Measurements from ENCODE around the gene PCDHB9. TPM values are rescaled to one million over a fixed set of nuclear protein-coding genes. Genes with fewer than 3 reads are reported as not detected.
"Not testable (repeated sequence)": the region's sequence is repeated elsewhere in the genome, so short reads cannot be mapped to it uniquely, and the experiment has no call there.

PCDHB9 gene
- total RNA-seq: 1.3 TPM
- long read RNA-seq: 0 reads

DNA sequence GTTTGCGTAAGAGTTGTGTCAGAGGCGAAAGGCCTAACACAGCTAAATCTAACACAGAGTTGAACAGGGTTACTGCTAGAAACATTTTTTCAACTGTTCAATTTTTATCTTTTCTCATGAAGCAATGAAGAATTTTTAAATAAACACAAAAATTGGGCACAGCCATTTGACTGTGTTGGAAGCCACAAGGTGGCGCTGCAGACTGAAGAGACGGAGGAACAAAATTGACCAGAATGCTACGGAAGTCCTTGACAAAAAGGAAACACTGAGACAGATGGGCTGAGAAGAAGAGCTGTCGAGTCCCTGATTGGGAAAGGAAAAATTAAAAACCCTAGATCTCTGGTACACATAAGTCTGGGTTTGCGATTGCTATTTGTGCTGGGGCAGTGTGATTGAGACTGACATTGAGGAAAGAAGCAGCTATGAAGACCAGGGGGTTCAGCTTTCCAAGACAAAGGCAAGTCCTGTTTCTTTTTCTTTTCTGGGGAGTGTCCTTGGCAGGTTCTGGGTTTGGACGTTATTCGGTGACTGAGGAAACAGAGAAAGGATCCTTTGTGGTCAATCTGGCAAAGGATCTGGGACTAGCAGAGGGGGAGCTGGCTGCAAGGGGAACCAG, at the start of gene PCDHB9:
TSS of gene PCDHB9 (plus strand) at position 265 of the 616 bp plus-strand sequence. CDS start at position 423, 158 bp downstream.
- intact Hi-C loops (cut with DNase I): no loop called here
- no peak for DNase-seq (ENCODE audit: low spot score)

DNA sequence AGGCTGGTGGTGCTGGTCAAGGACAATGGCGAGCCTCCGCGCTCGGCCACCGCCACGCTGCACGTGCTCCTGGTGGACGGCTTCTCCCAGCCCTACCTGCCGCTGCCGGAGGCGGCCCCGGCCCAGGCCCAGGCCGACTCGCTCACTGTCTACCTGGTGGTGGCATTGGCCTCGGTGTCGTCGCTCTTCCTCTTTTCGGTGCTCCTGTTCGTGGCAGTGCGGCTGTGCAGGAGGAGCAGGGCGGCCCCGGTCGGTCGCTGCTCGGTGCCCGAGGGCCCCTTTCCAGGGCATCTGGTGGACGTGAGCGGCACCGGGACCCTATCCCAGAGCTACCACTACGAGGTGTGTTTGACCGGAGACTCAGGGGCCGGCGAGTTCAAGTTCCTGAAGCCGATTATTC, 49.6 kb upstream of the PCDHB9 start:
- DNase-seq (ENCODE audit: low spot score); intact Hi-C loops (cut with DNase I): not testable (repeated sequence)

DNA sequence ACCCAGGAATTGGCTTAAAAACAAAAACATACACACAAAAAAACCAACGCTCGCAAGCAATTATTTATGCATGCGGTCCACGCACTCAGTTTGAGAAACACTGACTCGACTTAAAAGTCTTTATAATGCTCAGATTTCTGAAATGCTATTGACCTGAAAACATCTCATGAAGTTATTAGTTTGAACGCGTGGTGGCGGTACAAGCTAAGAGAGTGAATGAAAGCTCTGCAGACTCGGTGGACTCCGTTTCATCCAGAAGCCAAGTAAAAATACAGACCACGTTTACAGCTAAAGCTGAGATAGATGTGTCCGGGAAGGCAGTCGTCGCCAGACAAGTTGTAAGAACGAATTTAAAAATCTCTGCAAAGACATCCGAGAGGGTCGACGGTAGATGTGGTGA, 37.1 kb upstream of the PCDHB9 start, which contains the start of gene PCDHB6:
TSS of gene PCDHB6 (plus strand) at position 246 of the 400 bp plus-strand sequence. CDS start 201 bp downstream, outside the sequence.
- intact Hi-C loops (cut with DNase I): no loop called here
- DNase-seq (ENCODE audit: low spot score): no peak

DNA sequence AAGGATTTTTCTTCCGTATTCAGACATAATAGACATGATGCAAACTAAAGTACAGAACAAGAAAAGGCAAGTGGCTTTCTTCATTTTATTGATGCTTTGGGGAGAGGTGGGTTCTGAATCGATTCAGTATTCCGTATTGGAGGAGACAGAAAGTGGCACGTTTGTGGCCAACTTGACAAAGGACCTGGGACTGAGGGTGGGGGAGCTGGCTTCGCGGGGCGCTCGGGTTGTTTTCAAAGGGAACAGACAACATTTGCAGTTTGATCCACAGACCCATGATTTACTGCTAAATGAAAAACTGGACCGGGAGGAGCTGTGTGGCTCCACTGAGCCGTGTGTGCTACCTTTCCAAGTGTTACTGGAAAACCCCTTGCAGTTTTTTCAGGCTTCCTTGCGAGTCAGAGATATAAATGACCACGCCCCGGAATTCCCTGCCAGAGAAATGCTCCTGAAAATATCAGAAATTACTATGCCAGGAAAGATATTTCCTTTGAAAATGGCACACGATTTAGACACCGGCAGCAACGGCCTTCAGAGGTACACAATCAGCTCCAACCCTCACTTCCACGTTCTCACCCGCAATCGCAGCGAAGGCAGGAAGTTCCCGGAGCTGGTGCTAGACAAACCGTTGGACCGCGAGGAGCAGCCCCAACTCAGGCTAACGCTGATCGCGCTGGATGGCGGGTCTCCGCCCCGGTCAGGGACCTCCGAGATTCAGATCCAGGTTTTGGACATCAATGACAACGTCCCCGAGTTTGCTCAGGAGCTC, 36.6 kb upstream of the PCDHB9 start:
- intact Hi-C loops (cut with DNase I): no loop called here
- DNase-seq (ENCODE audit: low spot score): no peak

GRCh38 chr5:141150993-141151325, 36.0 kb upstream of the PCDHB9 start:
- no peak for DNase-seq (ENCODE audit: low spot score)
- intact Hi-C loops (cut with DNase I): no loop called here

GRCh38 chr5:141151632-141152031, 35.3 kb upstream of the PCDHB9 start:
- intact Hi-C loops (cut with DNase I); DNase-seq (ENCODE audit: low spot score): not testable (repeated sequence)

- intact Hi-C loops (cut with DNase I); DNase-seq (ENCODE audit: low spot score): not testable (repeated sequence)
Measured at GRCh38 chr5:141152096-141152495, 34.9 kb upstream of the PCDHB9 start.

- intact Hi-C loops (cut with DNase I): no loop called here
- no peak for DNase-seq (ENCODE audit: low spot score)
Measured at GRCh38 chr5:141155540-141156374, 31.2 kb upstream of the PCDHB9 start.

DNA sequence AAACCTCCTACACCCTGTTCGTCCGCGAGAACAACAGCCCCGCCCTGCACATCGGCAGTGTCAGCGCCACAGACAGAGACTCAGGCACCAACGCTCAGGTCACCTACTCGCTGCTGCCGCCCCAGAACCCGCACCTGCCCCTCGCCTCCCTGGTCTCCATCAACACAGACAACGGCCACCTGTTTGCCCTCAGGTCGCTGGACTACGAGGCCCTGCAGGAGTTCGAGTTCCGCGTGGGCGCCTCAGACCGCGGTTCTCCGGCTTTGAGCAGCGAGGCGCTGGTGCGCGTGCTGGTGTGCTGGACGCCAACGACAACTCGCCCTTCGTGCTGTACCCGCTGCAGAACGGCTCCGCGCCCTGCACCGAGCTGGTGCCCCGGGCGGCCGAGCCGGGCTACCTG, 29.6 kb upstream of the PCDHB9 start:
- intact Hi-C loops (cut with DNase I); DNase-seq (ENCODE audit: low spot score): not testable (repeated sequence)

DNA sequence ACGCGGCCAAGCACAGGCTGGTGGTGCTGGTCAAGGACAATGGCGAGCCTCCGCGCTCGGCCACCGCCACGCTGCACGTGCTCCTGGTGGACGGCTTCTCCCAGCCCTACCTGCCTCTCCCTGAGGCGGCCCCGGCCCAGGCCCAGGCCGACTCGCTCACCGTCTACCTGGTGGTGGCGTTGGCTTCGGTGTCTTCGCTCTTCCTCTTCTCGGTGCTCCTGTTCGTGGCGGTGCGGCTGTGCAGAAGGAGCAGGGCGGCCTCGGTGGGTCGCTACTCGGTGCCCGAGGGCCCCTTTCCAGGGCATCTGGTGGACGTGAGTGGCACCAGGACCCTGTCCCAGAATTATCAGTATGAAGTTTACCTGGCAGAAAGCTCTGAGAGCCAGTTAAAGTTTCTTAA, 29.1 kb upstream of the PCDHB9 start:
- intact Hi-C loops (cut with DNase I); DNase-seq (ENCODE audit: low spot score): not testable (repeated sequence)

- no peak for DNase-seq (ENCODE audit: low spot score)
- intact Hi-C loops (cut with DNase I): no loop called here
Measured at GRCh38 chr5:141172381-141173204, 14.4 kb upstream of the PCDHB9 start, which contains the start of gene PCDHB7. Gene PCDHB7 (plus strand): TSS chr5:141172644. CDS start chr5:141172836, 192 bp downstream.

GRCh38 chr5:141174291-141175104, 12.5 kb upstream of the PCDHB9 start:
- intact Hi-C loops (cut with DNase I); DNase-seq (ENCODE audit: low spot score): not testable (repeated sequence)

GRCh38 chr5:141175933-141176332, 11.0 kb upstream of the PCDHB9 start:
- DNase-seq (ENCODE audit: low spot score): no peak
- intact Hi-C loops (cut with DNase I): no loop called here

DNA sequence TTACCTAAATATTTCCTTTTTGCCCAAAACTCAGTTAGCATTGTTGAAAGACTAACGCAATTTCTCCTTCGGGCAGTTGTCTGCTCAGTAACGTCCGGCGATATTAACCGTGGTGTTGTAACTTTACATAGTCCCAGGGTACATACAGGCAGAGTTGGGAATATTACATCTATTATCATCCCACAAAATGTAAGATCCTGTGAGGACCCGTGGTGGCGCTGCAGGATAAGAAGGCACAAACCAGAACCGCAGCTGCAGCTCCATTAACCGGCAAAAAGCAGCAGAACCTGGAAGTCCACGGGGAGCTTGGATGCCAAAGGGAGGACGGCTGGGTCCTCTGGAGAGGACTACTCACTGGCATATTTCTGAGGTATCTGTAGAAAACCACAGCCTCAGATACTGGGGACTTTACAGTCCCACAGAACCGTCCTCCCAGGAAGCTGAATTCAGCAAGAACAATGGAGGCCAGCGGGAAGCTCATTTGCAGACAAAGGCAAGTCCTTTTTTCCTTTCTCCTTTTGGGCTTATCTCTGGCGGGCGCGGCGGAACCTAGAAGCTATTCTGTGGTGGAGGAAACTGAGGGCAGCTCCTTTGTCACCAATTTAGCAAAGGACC, 9.3 kb upstream of the PCDHB9 start, which contains the start of gene PCDHB8:
TSS of gene PCDHB8 (plus strand) at position 214 of the 615 bp plus-strand sequence. CDS start at position 459, 245 bp downstream.
- DNase-seq (ENCODE audit: low spot score); intact Hi-C loops (cut with DNase I): not testable (repeated sequence)

- DNase-seq (ENCODE audit: low spot score); intact Hi-C loops (cut with DNase I): not testable (repeated sequence)
Measured at GRCh38 chr5:141179371-141179770, 7.6 kb upstream of the PCDHB9 start.

DNA sequence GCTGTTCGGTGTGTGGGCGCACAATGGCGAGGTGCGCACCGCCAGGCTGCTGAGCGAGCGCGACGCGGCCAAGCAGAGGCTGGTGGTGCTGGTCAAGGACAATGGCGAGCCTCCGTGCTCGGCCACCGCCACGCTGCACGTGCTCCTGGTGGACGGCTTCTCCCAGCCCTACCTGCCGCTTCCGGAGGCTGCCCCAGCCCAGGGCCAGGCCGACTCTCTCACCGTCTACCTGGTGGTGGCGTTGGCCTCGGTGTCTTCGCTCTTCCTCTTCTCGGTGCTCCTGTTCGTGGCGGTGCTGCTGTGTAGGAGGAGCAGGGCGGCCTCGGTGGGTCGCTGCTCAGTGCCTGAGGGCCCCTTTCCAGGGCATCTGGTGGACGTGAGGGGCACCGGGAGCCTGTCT, 7.1 kb upstream of the PCDHB9 start:
- intact Hi-C loops (cut with DNase I): not testable (repeated sequence)

DNA sequence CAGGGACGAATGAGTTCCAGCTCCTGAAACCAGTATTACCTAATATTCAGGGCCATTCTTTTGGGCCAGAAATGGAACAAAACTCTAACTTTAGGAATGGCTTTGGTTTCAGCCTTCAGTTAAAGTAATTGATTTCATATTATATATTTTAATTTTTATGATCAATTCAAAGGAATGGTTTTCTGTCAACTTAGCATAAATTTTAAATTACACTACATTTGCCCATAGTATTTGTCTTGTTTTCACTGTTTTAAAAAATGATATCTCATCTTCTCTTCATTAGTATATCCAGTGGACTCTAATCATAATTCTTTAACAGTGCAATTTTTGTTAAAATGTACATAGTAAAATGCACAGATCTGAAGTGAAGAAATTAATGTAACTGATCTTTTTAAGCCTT, 6.6 kb upstream of the PCDHB9 start:
- intact Hi-C loops (cut with DNase I): no loop called here
- DNase-seq (ENCODE audit: low spot score): no peak

More for the DNA sequence above, 7.1 kb upstream of the PCDHB9 start:
- not testable (repeated sequence) for DNase-seq (ENCODE audit: low spot score)

GRCh38 chr5:141182248-141182647, 4.7 kb upstream of the PCDHB9 start, which contains the start of gene PCDHB16:
Gene PCDHB16 (plus strand): TSS chr5:141182387. CDS start chr5:141182560, 173 bp downstream.
- DNase-seq (ENCODE audit: low spot score): no peak
- intact Hi-C loops (cut with DNase I): no loop called here

All from cardiac septum (tissue), 1 donor.